HT-29 (cell line): ENCODE measurements around the gene PRKCA. TPM values are rescaled to one million over a fixed set of nuclear protein-coding genes. Genes with fewer than 3 reads are reported as not detected.

ENCODE experiments used
- DNase-seq: peaks from one replicate; pipeline ENCODE4 v3.0.0-alpha.2; 2015; ENCODE audit warnings: low spot score
- total RNA-seq: library from RNA; depleted of rRNA; stranded (reverse); fragments of >200 nt; shearing (Covaris generic); gene quantifications from 2 replicates; pipeline ENCODE4 v1.2.3, GENCODE V29; 2014

PRKCA gene
- total RNA-seq, 1 experiment from 2014 or later, result 7.1 TPM

DNA sequence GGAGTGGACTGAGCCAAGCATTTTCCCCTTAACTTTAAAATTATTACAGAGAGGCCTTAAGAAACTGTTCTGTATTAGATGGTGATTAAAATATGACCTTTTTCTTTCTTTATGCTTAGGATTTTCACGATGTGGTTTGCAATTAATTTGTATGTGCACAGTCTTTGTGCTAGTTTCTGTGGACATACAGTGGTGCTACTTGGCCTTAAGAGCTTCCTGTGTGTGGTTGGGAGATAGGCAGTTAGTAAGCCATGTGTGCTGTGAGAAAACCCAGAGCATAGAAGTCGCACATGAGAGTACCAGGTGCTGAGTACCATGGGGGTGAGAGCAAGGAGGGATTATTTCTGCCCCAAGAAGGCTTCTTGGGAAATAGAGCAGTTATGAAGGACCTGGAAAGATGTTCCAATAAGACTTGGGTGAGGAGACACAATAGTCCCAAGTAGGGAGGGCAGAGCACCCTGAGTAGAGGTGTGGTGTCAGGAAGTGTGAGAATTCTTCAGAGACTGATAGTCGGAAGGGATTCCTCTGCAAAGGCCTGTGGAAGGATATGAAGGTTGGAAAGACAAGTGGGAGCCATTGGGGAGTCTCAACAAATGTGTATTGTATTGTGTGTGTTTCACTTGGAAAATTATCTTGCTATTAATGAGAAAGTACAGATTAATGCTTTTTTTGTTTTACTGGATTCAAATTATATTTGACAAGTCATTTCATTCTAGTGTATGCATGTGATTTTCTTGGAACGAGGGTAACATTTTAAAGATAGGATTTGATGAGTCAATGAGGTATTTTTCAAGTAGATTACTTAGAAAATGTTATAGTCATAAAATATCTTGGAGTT lies 239.9 kb downstream of the PRKCA start:
- DNase-seq, result no peak

DNA sequence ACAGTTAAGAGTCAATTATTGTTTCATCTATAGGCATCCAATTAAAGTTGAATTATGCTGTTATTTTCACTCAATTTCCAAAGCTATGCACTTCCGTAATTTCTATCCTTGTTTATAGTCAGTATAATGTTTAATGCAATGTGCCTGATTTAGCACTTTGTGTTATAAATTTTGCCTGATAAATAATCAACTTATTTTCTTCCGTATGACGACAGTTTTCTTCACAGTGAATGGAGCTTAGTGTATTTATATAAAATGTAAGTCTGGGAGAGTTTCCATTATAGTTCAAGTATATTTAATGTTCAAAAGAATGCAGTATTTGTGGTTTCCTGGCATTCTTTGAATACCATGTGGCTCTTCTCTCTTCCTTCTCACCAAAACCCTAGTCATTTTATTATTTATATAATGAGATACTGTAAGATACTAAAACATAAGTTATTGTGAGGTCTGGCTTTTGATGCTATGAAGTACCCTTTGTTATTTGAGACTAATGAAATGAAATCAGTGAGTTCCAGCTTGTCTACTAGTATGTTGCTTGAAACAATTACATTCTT lies 240.6 kb downstream of the PRKCA start:
- DNase-seq, result no peak

DNA sequence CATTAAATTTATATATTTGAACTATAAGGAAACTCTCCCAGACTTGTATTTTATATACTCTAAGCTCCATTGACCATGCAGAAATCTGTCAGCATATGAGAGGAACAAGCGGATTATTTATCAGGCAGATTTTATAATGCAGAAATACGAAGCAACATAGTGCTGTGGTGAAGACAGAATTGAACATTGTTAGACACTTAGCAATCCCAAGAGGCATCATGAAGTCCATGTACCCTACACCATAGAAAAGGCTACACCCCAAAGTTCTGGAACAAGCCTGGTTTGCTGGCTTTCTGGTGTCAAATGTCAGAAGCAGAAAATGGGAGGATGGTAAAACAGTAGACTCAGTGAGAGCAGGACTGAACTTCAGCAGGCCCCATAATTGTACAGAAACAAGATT lies 241.1 kb downstream of the PRKCA start:
- DNase-seq, result no peak

DNA sequence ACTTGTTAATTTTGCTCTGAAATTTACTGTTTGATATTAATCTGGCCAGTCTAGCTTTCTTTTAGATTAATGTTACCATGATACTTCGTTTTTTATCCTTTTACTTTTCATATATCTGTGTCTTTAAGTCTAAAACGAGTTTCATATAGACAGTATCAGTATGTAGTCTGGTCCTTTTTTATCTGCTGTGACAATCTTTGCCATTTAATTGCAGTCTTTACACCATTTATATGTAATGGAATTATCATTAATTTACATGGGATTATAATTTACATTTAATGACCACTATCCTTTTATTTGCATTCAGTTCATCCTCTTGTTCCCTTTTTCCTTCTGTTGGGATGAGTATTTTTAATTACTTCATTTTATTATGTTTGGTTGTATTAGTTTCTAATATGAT lies 243.5 kb downstream of the PRKCA start:
- DNase-seq, result no peak

DNA sequence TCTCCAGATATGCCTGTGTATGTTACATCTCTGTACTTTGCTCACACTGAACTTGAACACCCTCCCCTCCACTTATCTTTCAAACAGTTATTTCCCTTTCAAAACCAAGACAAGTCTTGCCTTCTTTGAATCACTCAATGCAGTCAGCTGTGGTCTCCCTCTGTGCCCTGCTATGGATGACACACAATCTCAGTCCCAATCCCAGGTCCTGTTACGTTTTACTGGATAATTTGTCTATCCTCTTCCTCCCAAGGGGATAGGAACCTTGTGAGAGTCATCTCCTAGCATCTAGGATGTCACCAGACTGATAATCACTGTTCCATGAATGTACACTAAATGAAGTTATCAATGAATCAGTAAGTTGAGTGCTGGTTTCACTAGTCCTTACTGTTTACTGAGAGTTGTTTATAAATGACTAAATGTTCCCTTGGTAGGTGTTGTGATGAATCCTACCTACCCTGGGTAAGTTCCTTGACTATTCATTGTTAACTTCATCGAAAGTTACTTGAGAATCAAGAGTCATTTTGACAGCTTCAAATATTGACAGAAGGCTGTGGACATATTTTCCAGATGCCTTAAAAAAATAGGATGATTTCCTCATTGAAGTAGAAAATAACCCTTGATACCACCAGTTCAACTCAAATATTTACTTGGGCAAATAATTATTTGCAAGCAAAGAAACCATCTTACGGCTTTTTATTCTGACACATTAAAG lies 244.9 kb downstream of the PRKCA start:
- no peak for DNase-seq

DNA sequence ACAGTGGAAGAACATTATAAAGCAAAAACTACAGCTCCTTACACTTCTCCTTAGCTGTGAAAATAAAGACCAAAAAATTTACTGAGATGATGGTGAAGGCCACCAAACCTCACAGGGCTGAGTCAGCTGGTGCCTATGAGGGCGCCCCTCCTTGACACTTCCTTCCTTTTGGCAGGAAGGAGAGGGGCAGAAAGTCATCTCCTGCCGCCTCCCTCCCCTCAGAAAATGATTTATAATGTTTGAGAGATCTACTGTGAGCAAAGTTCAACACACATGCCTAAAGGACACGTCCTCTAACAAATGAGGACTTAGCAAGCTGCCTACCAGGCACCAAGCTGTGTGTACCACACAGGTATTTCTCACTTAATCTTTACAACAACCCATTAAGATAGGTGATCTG lies 245.7 kb downstream of the PRKCA start:
- DNase-seq, result no peak

DNA sequence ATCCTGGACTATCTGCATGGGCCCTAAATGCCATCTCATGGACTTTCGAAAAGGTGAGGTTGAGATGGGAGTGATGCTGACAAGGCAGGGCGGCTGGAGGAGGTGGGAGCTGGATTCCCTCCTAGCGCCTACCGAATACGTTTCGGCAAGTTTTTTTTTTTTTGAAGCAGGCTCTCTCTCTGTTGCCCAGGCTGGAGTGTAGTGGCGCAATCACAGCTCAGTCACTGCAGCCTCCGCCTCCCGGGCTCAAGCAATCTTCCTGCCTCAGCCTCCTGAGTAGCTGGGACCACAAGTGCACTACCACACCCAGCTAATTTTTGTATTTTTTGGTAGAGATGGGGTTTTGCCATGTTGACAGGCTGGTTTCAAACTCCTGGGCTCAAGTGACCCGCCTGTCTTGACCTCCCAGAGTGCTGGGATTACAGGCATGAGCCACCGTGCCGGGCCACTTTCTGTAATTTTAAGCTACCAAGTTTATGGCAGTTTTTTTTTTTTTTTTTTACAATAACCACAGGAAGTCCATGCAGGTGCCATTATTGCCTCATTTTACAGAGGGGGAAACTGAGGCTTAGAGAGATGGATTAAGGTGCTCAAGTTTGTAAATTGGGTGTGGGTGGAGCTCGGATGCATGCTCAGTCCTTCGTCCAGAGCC lies 246.4 kb downstream of the PRKCA start:
- no peak for DNase-seq

DNA sequence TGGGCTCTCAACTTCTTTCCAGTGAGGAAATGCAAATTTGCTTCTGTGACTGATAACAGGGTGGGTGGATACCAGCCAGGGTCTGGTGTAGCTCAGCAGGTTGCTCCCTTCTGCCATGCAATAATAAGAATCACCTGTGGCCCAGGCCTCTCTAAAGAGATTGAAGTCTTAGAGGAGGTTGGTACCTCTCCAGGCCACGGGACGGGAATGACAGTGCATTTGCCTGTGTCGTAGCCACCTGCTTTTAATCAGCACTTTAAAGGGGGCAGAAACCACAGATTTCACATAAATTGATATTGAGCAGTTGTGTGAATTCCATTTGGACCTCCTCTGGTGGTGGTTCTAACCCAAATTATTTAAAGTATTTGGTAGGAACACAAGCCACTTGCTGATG lies 246.9 kb downstream of the PRKCA start:
- DNase-seq, result no peak

DNA sequence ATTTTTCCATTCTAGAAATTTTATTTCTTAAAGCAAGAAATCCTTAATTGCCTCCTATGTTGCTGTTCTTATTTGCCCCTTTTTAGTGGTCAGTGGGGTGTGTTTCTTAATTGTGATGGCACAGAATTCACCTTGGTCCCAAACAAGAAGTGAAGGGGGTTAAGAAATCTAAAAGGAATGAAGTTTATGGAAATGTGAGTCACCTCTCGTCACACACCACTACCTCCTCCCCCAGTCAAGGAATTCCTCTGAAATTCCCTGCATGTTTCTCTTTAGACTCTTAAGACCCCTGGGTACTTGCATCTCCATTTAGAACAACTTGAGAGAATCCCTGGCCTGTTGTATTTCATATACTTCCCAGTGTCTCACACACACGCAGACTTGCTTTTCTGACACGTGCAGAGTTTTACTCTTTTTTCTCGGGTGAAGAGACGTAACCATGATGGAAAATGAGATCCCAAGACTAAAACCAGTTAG lies 247.4 kb downstream of the PRKCA start:
- no peak for DNase-seq

DNA sequence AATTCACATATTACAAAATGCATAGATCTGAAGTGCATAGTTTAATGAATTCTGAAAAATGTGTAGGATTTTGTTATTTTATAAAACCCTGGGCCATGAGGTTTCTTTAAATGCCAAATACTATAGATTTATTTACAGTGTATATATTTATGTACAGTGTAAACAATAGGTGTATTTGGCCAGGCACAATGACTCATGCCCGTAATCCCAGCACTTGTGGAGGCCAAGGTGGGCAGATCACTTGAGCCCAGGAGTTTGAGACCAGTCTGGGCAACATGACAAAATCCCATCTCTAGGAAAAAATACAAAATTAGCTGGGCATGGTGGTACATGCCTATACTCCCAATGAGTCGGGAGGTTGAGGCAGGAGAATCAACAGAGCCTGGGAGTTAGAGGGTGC lies 249.4 kb downstream of the PRKCA start:
- DNase-seq, result peak; percentile 28

DNA sequence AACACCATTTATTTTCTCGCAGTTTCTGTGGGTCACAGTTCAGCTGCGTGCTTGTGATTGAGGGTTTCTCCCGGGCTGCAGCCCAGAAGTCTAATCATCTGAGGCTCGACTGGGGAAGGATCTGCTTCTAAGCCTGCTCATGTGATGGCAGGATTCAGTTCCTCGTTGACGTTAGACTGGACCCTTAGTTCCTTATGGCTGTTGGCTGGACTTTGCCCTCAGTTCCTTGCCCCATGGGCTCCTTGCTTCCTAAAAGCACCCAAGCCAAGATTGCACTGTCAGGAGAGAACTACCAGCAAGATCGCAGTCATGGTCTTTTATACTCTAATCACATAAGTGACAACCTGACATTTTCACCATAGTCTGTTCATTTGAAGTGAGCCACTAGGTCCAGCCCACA lies 250.0 kb downstream of the PRKCA start:
- peak; percentile 62 for DNase-seq

DNA sequence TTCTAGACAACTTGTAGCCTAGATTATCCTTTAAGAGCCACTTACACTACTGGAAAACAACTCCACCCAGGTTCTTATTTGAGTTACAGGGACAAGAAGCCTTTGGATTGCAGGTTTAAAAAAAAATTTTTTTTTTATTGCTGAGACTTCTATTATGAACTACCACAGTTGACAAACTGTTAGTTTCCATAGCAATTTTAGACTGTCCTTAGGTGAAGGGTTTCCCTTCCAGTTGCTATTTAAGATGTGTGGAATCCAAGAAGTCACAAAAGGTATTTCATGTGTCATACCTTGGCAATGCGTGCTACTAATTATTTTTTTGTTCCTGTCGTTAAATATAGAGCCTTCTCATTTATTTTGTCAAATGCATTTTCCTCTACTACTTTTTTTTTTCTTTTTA lies 253.2 kb downstream of the PRKCA start:
- DNase-seq, result no peak

DNA sequence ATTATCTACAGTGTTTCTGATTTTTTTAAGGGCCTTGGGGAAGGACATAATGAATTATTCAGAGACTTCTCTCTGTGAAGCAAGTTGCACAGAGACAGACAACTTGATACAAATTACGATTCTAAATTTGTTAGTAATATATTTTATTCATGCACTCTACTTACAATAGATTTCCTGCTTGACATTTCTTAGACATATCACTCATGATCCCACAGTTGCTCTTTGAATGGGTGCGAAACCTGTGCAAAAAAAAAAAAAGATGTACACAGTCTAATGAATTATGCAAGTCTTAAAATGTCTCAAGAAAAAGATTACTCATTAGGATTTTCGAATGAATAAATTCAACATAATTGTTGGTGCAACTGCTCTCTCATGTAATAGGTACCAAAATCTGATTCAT lies 254.8 kb downstream of the PRKCA start:
- no peak for DNase-seq

DNA sequence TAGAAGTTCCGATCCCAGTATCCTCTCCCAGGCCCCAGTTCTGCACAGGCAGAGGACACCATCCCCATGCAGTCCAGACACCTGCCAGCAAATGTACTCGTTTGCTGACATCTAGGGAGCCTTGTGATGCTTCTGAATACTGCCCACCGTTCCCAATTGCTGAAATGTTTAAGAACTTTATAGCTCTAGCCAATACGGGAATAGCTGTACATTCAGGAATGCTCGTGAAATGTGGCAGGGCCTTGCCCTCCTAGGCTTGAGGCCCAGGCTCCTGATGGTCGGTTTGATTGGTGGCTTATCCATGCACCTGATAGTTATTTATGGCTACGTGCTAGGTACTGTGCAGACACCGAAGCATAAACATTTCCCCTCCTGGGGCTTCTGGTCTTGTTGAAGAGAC lies 255.5 kb downstream of the PRKCA start:
- no peak for DNase-seq

DNA sequence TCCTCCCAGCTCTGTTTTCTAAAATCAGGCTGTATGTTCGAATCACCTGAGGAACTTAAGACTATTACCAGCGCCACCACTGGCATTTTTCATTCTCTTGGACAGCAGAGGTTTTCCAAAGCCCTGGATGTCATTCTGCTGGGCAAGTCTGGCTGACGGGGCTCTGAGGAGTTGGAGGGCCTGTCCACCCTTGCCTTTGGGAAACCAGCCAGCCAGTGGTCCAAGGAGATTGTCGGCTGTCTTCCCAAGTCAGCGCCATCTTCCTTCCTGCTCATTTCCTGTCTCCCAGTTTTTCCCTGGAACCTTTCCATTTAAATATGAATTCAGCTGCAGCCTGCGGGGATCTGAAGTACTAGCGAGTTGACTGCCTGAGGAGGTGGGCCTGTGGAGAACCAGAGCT lies 258.3 kb downstream of the PRKCA start:
- no peak for DNase-seq

DNA sequence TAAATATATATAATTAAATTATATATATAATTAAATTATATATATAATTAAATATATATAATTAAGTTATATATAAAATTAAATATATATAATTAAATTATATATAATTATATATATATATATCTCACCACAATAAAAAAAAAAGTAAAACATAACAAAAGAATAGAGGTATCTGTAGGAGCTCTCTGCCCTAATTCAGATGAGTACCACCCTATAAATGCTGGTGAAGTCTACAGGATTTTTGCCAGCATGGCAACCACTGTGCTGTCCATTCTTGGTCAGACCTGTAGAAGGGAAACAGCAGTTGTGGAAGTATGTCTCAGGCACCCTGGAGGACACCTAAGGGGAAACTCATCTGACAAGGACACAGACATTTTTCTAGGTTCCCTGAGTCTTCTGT lies 259.7 kb downstream of the PRKCA start:
- no peak for DNase-seq

DNA sequence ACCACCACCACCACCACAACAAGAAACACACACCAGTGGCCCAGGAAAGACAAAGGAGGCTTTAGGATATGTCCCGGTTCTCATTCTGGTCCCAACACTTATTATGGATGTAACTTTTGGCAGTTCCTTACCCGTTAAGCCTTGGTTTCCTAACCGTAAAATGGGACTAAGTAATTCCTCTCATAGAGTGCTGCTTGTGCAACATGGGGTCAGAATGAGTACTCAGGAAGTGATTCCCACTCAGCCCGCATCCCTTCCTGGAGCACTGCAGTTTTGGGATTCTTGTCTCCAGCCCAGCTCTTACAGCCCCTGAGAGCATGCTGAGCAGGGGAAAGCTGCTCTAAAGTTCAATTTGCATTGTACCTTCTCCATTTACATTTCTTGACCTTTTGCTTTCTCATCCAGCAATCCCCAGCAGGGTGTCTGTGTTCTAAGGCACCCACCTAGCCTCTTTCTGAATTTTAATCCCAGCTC lies 262.6 kb downstream of the PRKCA start:
- no peak for DNase-seq

DNA sequence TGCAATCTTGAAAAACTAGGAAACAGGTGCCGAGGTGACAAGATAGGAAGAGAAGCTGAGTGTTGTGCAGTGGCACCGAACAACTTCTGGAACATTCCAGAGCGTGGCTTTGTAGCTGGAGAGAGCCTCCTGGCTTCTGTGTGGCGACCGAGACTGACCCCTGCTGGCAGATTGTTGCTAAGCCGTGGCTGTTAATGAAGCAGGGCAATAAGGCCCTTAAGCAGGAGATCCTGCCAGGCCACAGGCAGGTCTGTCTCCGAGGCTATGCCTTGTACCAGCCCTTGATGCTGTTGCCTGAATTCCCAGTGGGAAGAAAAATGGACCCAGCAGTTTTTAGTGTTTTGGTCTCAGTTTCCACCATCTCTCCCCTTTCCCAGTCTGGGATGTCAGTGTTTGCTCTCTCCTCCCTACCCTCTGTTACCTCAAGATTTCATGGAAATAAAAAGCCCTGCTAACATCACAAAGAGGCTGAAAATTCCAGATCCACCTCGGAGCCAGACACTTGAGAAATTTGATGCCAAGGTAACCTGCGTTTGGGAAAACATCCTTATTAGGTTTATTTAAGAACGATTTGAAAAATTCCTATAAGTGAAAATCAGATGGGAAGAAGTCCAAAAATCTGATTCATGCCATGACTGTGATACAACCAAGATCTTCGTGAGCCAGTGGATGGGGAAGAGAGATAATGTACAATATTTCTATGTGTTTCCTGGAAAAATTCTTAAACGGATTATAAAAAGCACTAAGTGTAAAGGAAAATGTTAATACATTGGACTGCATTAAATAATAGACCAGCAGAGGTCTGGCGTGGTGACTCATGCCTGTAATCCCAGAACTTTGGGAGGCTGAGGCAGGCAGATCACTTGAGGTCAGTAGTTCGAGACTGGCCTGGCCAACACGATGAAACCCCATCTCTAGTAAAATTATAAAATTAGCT lies 265.1 kb downstream of the PRKCA start:
- peak; percentile 96 for DNase-seq

DNA sequence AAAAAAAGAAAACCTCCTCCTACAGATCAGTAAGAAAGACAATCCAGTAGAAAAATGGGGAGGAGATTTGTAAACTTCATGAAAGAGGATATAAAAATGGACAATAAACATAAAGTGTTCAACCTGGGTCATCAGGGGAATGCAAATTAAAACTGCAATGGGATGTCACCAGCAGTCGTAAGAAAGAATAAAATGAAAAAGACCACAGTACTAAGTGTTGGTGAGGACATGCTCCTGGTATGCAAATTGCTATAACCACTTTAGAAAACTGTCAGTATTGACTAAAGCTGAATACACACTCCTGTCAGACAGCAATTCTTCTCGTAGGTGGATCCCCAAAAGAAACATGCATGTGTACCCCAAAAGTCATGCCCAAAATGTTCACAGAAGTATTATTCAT lies 267.2 kb downstream of the PRKCA start:
- no peak for DNase-seq

DNA sequence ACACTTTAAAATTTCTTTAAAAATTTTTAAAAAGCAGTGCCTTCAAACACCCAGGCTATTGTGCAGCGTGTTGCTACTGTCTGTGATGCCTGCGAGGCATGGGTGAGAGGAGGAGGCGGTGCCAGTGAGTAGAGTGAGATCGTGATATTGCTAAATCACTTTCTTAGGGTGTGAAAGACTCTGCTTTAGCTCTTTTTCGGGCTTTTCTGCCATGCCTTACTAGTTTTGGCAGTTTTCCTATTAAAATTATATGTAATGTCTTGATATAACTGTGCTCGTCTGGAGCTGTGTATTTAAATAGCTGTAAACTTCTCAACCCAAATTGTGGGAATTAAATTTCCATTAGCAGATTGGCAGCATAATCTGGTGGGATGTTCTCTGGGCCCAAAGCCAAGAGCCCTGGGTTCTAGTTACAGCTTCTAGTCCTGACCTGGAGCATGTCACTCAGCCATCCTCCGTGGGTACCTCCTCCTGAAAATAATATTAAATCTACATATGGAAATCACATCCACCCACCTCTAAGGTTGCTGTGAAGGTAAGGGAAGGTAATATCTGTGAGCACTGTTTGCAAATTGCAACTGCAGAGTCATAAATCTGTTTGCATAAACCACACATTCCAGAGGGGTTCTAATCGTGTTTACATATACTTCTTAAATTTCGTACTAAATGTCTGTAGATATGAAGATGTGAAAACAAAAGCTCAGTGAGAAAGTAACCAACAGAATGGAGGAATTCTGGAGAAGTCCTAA lies 268.2 kb downstream of the PRKCA start:
- no peak for DNase-seq
